H9 (cell line): ENCODE data around the gene SEPTIN7. TPM values are rescaled to one million over a fixed set of nuclear protein-coding genes. Genes with fewer than 3 reads are reported as not detected.

Experiments
- DNase-seq: peaks from one replicate; pipeline ENCODE4 v3.0.0-alpha.2; 2017
- H2AFZ ChIP-seq: one replicate; pipeline ENCODE4 v1.6.1; 2013; ENCODE audit warnings: mild to moderate bottlenecking, low read length, control low read depth, moderate library complexity
- H2AK5ac ChIP-seq: 2 replicates; pipeline ENCODE4 v1.6.1; 2013; ENCODE audit warnings: low read length, control low read depth, mixed read lengths; ENCODE audit not compliant: insufficient read length
- H2BK120ac ChIP-seq: one replicate; pipeline ENCODE4 v1.6.1; 2013; ENCODE audit warnings: low read depth, mild to moderate bottlenecking, low read length, control low read depth, inconsistent platforms; ENCODE audit not compliant: poor library complexity, severe bottlenecking
- H2BK12ac ChIP-seq: 2 replicates; pipeline ENCODE4 v1.6.1; 2013; ENCODE audit warnings: low read length, control low read depth, mixed read lengths, low read depth; ENCODE audit not compliant: insufficient read length
- H2BK15ac ChIP-seq: 2 replicates; pipeline ENCODE4 v1.6.1; 2013; ENCODE audit warnings: low read depth, low read length, control low read depth
- H2BK20ac ChIP-seq: one replicate; pipeline ENCODE4 v1.6.1; 2013; ENCODE audit warnings: low read depth, mild to moderate bottlenecking, low read length, control low read depth, inconsistent platforms; ENCODE audit not compliant: poor library complexity, severe bottlenecking
- H2BK5ac ChIP-seq: 2 replicates; pipeline ENCODE4 v1.6.1; 2013; ENCODE audit warnings: low read length, control low read depth, mixed read lengths; ENCODE audit not compliant: insufficient read length
- H3K14ac ChIP-seq: 2 replicates; pipeline ENCODE4 v1.6.1; 2013; ENCODE audit warnings: low read length, control low read depth; ENCODE audit not compliant: insufficient read depth
- H3K18ac ChIP-seq: 2 replicates; pipeline ENCODE4 v1.6.1; 2013; ENCODE audit warnings: low read depth, mild to moderate bottlenecking, mixed read lengths, low read length, control low read depth; ENCODE audit not compliant: insufficient read length
- H3K23ac ChIP-seq: 2 replicates; pipeline ENCODE4 v1.6.1; 2013; ENCODE audit warnings: low read length, control low read depth, mixed read lengths, low read depth; ENCODE audit not compliant: insufficient read length
- H3K23me2 ChIP-seq: 2 replicates; pipeline ENCODE4 v1.6.1; 2013; ENCODE audit warnings: low read depth, mild to moderate bottlenecking, mixed read lengths, low read length, control low read depth; ENCODE audit not compliant: insufficient read length, poor library complexity, severe bottlenecking
- H3K27ac ChIP-seq: 2 replicates; pipeline ENCODE4 v1.5.1; 2013; ENCODE audit warnings: low read length, control low read depth, mixed read lengths, low read depth; ENCODE audit not compliant: insufficient read length
- H3K27me3 ChIP-seq: 2 replicates; pipeline ENCODE4 v1.6.1; 2013; ENCODE audit warnings: low read length, control low read depth, inconsistent platforms; ENCODE audit not compliant: insufficient read depth
- H3K4ac ChIP-seq: 2 replicates; pipeline ENCODE4 v1.6.1; 2013; ENCODE audit warnings: low read depth, mild to moderate bottlenecking, control low read depth, inconsistent platforms, low read length, moderate library complexity
- H3K4me1 ChIP-seq: 2 replicates; pipeline ENCODE4 v1.6.1; 2013; ENCODE audit warnings: low read length, control low read depth, inconsistent platforms; ENCODE audit not compliant: insufficient read depth
- H3K4me2 ChIP-seq: 2 replicates; pipeline ENCODE4 v1.6.1; 2013; ENCODE audit warnings: low read length, control low read depth, mixed read lengths; ENCODE audit not compliant: insufficient read length, insufficient read depth
- H3K56ac ChIP-seq: 2 replicates; pipeline ENCODE4 v1.6.1; 2013; ENCODE audit warnings: low read depth, mild to moderate bottlenecking, mixed read lengths, low read length, control low read depth; ENCODE audit not compliant: insufficient read length
- H3K79me1 ChIP-seq: 2 replicates; pipeline ENCODE4 v1.6.1; 2013; ENCODE audit warnings: low read depth, mild to moderate bottlenecking, moderate library complexity, low read length, control low read depth, inconsistent platforms; ENCODE audit not compliant: insufficient read depth, poor library complexity, severe bottlenecking
- H3K79me2 ChIP-seq: 2 replicates; pipeline ENCODE4 v1.6.1; 2013; ENCODE audit warnings: low read length, control low read depth, inconsistent platforms; ENCODE audit not compliant: insufficient read depth
- H3K9ac ChIP-seq: 2 replicates; pipeline ENCODE4 v1.6.1; 2013; ENCODE audit warnings: low read length, control low read depth, mixed read lengths; ENCODE audit not compliant: insufficient read length; ENCODE audit errors: extremely low read depth
- H3K9me3 ChIP-seq: one replicate; pipeline ENCODE4 v1.6.1; 2013; ENCODE audit warnings: low read depth, low read length, inconsistent platforms; ENCODE audit not compliant: control insufficient read depth
- H3T11ph ChIP-seq: one replicate; pipeline ENCODE4 v1.6.1; 2013; ENCODE audit warnings: mild to moderate bottlenecking, low read length, control low read depth, inconsistent platforms
- H4K20me1 ChIP-seq: one replicate; pipeline ENCODE4 v1.6.1; 2013; ENCODE audit not compliant: control insufficient read depth, insufficient read length, insufficient read depth
- H4K5ac ChIP-seq: 2 replicates; pipeline ENCODE4 v1.6.1; 2013; ENCODE audit warnings: low read depth, mild to moderate bottlenecking, mixed read lengths, low read length, control low read depth; ENCODE audit not compliant: insufficient read length
- H4K8ac ChIP-seq: replicated peaks from 2 replicates; pipeline ENCODE4 v1.6.1; 2013; ENCODE audit warnings: low read length, control low read depth, mixed read lengths, low read depth; ENCODE audit not compliant: insufficient read length
- H4K91ac ChIP-seq: 2 replicates; pipeline ENCODE4 v1.6.1; 2013; ENCODE audit warnings: low read depth, mild to moderate bottlenecking, moderate library complexity, mixed read lengths, low read length, control low read depth; ENCODE audit not compliant: insufficient read length
- H3K27ac Mint-ChIP-seq, 3 experiments: 2 replicates in 2 of 3; 3 replicates in 1 of 3; pipeline ENCODE4 v1.8.0; 2020 to 2021; ENCODE audit warnings: mixed read lengths in 3 of 3, mild to moderate bottlenecking in 1 of 3, moderate library complexity in 1 of 3
- H3K27me3 Mint-ChIP-seq: 2 replicates; pipeline ENCODE4 v1.8.0; 2021; ENCODE audit warnings: low read depth, mild to moderate bottlenecking, moderate library complexity, mixed read lengths
- H3K36me3 Mint-ChIP-seq, 3 experiments: 2 replicates in 2 of 3; 3 replicates in 1 of 3; pipeline ENCODE4 v1.8.0; 2020 to 2021; ENCODE audit warnings: low read depth in 3 of 3, mixed read lengths in 3 of 3; ENCODE audit not compliant: insufficient read depth in 1 of 3
- H3K4me1 Mint-ChIP-seq, 2 experiments: 2 replicates each; pipeline ENCODE4 v1.8.0; 2020; ENCODE audit warnings: mixed read lengths in 2 of 2
- H3K4me3 Mint-ChIP-seq, 2 experiments: 2 replicates in 1 of 2; 3 replicates in 1 of 2; pipeline ENCODE4 v1.8.0; 2020 to 2021; ENCODE audit warnings: mild to moderate bottlenecking in 2 of 2, mixed read lengths in 2 of 2, moderate library complexity in 1 of 2
- H3K9me3 Mint-ChIP-seq, 2 experiments: 2 replicates in 1 of 2; 3 replicates in 1 of 2; pipeline ENCODE4 v1.8.0; 2020; ENCODE audit warnings: mild to moderate bottlenecking in 2 of 2, mixed read lengths in 2 of 2, moderate library complexity in 1 of 2
- WGBS: extraction: QIAGEN DNeasy Blood & Tissue Kit; methylation state at CpG from one replicate; pipeline ENCODE4 v1.1.7; 2013; ENCODE audit warnings: missing lambda C conversion rate, low lambda C conversion rate, mixed read lengths; ENCODE audit not compliant: insufficient read length; ENCODE audit errors: extremely low coverage; 5-methylcytosine and 5-hydroxymethylcytosine counted together
- total RNA-seq: library from RNA; stranded (reverse); gene quantifications from 2 replicates; pipeline ENCODE4 v1.2.1, GENCODE V29; 2021
- TF ChIP-seq, protein P1 (sequence below): fragments of 200-600 bp; sonication (generic); conservative IDR thresholded peaks from 3 replicates; pipeline ENCODE4 v1.8.0; 2021; ENCODE audit warnings: antibody characterized with exemption, mild to moderate bottlenecking

Gene SEPTIN7
- total RNA-seq, 1 experiment from 2014 or later, result 184 TPM

GRCh38 chr7:35757574-35757973 lies 43.3 kb upstream of the SEPTIN7 start:
- H3K56ac ChIP-seq, result no peak overlapping the region
- Mint-ChIP-seq H3K36me3 (no peaks in the 10 kb centered on the region), H3K4me1 (peaks cover 2 to 7% of the 10 kb centered on the region in 2 experiments; a peak in 3 of 4 replicates), H3K4me3 (no peak overlapping the region), H3K27me3 (no peaks in the 10 kb centered on the region), H3K9me3 (no peaks in the 10 kb centered on the region), H3K27ac (no peak overlapping the region)
- no peak overlapping the region for H2BK12ac ChIP-seq
- no peak overlapping the region for H3T11ph ChIP-seq
- H2BK20ac ChIP-seq, result no peak overlapping the region
- no peak overlapping the region for H3K23ac ChIP-seq
- H3K4me1 ChIP-seq, result peaks cover 2% of the 10 kb centered on the region; the same call in 1 of the 2 replicates
- no peak overlapping the region for H4K5ac ChIP-seq
- H2BK15ac ChIP-seq, result no peak overlapping the region
- no CpG with 5 or more reads among the region's 3 CpGs for WGBS
- H3K27me3 ChIP-seq, result no peaks in the 10 kb centered on the region
- H3K4ac ChIP-seq, result no peak overlapping the region
- no peak overlapping the region for H3K14ac ChIP-seq
- TF ChIP-seq, protein P1, sequence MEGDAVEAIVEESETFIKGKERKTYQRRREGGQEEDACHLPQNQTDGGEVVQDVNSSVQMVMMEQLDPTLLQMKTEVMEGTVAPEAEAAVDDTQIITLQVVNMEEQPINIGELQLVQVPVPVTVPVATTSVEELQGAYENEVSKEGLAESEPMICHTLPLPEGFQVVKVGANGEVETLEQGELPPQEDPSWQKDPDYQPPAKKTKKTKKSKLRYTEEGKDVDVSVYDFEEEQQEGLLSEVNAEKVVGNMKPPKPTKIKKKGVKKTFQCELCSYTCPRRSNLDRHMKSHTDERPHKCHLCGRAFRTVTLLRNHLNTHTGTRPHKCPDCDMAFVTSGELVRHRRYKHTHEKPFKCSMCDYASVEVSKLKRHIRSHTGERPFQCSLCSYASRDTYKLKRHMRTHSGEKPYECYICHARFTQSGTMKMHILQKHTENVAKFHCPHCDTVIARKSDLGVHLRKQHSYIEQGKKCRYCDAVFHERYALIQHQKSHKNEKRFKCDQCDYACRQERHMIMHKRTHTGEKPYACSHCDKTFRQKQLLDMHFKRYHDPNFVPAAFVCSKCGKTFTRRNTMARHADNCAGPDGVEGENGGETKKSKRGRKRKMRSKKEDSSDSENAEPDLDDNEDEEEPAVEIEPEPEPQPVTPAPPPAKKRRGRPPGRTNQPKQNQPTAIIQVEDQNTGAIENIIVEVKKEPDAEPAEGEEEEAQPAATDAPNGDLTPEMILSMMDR, result no peak
- H2AFZ ChIP-seq, result no peak overlapping the region
- H3K9me3 ChIP-seq, result no peaks in the 10 kb centered on the region
- no peak overlapping the region for H2AK5ac ChIP-seq
- DNase-seq, result no peak
- H3K18ac ChIP-seq, result no peak overlapping the region
- no peaks in the 10 kb centered on the region for H4K20me1 ChIP-seq
- H2BK5ac ChIP-seq, result no peak overlapping the region
- H3K79me1 ChIP-seq, result no peaks in the 10 kb centered on the region
- H3K23me2 ChIP-seq, result no peaks in the 10 kb centered on the region
- no peak overlapping the region for H3K9ac ChIP-seq
- H4K91ac ChIP-seq, result no peak overlapping the region
- H3K4me2 ChIP-seq, result no peak overlapping the region
- H3K27ac ChIP-seq, result no peak overlapping the region
- no peaks in the 10 kb centered on the region; the same call in 1 of the 2 replicates for H3K79me2 ChIP-seq
- H2BK120ac ChIP-seq, result no peak overlapping the region
- no peak overlapping the region for H4K8ac ChIP-seq
